ENCODE data around the gene FUNDC2. TPM values are rescaled to one million over a fixed set of nuclear protein-coding genes. Genes with fewer than 3 reads are reported as not detected.

The FUNDC2 gene
- total RNA-seq, 4 donors from 2014 or later, result 7.8 to 51.7 (median 34.7) TPM

Other genes starting within 250 kb of the FUNDC2 start
- gene MPP1, start 221.4 kb upstream of the FUNDC2 start, total RNA-seq, result 10 to 100 TPM in 2 of 4 donors, 1 to 10 TPM in 2; 3.7 to 21.2 (median 13.2) TPM
- gene SMIM9, start 192.2 kb upstream of the FUNDC2 start, total RNA-seq, result not detected
- gene F8A1, start 140.5 kb upstream of the FUNDC2 start, total RNA-seq, result 10 to 100 TPM in 1 of 4 donors, 1 to 10 TPM in 2, under 1 TPM in 1; 0.35 to 13.7 (median 3.8) TPM
- 1 to 10 TPM; 1.2 to 7.4 (median 4.3) TPM for gene F8, start 4.1 kb upstream of the FUNDC2 start, total RNA-seq
- gene CMC4, start 44.3 kb downstream of the FUNDC2 start, total RNA-seq, result 10 to 100 TPM in 2 of 4 donors, 1 to 10 TPM in 2; 5.1 to 18.3 (median 13.3) TPM
- 1 to 10 TPM in 3 of 4 donors, not detected in 1; 1.8 to 3.1 (median 3.1) TPM for gene MTCP1, start 44.3 kb downstream of the FUNDC2 start, total RNA-seq
- 10 to 100 TPM; 11.8 to 18.6 (median 17.1) TPM for gene BRCC3, start 44.7 kb downstream of the FUNDC2 start, total RNA-seq
- 10 to 100 TPM; 18.8 to 45.5 (median 32.9) TPM for gene VBP1, start 189.6 kb downstream of the FUNDC2 start, total RNA-seq
- under 1 TPM; 0.08 to 0.41 (median 0.28) TPM for gene RAB39B, start 237.6 kb downstream of the FUNDC2 start, total RNA-seq